A673 (cell line): Measurements from ENCODE around the gene GSTM1.

Experiments used
- EZH2 ChIP-seq: fragments of 200-600 bp; sonication (generic); IDR thresholded peaks from 2 replicates; pipeline ENCODE4 v1.6.1; 2017; ENCODE audit warnings: borderline replicate concordance, low read depth, mild to moderate bottlenecking, mixed read lengths, antibody characterized with exemption, low read length; ENCODE audit not compliant: poor library complexity, severe bottlenecking
- TF ChIP-seq, protein P1 (sequence below): fragments of 300-800, 200-600 bp; sonication (generic); conservative IDR thresholded peaks from 2 replicates; pipeline ENCODE4 v1.5.1; 2017; ENCODE audit warnings: low read depth, mild to moderate bottlenecking, antibody characterized with exemption, low read length, moderate library complexity, mixed read lengths

- TF ChIP-seq, protein P1, sequence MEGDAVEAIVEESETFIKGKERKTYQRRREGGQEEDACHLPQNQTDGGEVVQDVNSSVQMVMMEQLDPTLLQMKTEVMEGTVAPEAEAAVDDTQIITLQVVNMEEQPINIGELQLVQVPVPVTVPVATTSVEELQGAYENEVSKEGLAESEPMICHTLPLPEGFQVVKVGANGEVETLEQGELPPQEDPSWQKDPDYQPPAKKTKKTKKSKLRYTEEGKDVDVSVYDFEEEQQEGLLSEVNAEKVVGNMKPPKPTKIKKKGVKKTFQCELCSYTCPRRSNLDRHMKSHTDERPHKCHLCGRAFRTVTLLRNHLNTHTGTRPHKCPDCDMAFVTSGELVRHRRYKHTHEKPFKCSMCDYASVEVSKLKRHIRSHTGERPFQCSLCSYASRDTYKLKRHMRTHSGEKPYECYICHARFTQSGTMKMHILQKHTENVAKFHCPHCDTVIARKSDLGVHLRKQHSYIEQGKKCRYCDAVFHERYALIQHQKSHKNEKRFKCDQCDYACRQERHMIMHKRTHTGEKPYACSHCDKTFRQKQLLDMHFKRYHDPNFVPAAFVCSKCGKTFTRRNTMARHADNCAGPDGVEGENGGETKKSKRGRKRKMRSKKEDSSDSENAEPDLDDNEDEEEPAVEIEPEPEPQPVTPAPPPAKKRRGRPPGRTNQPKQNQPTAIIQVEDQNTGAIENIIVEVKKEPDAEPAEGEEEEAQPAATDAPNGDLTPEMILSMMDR: peak; percentile 93
- no peak for TF ChIP-seq EZH2
Observed at GRCh38 chr1:109640285-109640865, 47.2 kb upstream of the GSTM1 start.
